HepG2 (cell line): ENCODE measurements around the gene ASIC5. TPM values are rescaled to one million over a fixed set of nuclear protein-coding genes. Genes with fewer than 3 reads are reported as not detected.

Experiments used
- ATAC-seq: fragments of 200-7000 bp; cut with Tn5 transposase; 3 replicates; pipeline ENCODE4 v1.9.1; 2020; ENCODE audit warnings: mild to moderate bottlenecking, moderate library complexity
- BruUV-seq: library from RNA; stranded (reverse); fragments of 400-500 nt; replicated peaks from 2 replicates; lab custom pipeline; 2021; lab: Mats Ljungman, UMichigan
- CTCF ChIA-PET: fragments of 300-600 bp; formaldehyde crosslinking; extraction: SDS; loops from one replicate; lab custom pipeline; 2021; ENCODE audit warnings: low total read pairs, inconsistent platforms, low intra/inter-chr PET ratio; lab: Yijun Ruan, JAX
- POLR2A ChIA-PET: fragments of 350-600 bp; sonication (Branson Sonifier 250); formaldehyde crosslinking; loops from one replicate; lab custom pipeline; 2020; ENCODE audit warnings: antibody characterized with exemption, inconsistent platforms; lab: Yijun Ruan, JAX
- DNase-seq: peaks from one replicate; pipeline ENCODE4 v3.0.0-alpha.2; 2015; ENCODE audit warnings: low spot score
- FAIRE-seq: peaks from 3 replicates; lab custom pipeline; 2011; peaks lifted over from hg19 to GRCh38; lab: Jason Lieb, UNC
- H2AFZ ChIP-seq: one replicate; pipeline ENCODE4 v1.6.1; 2011; ENCODE audit warnings: low read length, inconsistent platforms
- H3K27ac ChIP-seq: fragments of 300-600 bp; 3 replicates; pipeline ENCODE4 v1.8.0; 2011; ENCODE audit warnings: mixed run types, mild to moderate bottlenecking, mixed read lengths, low read length, inconsistent platforms; ENCODE audit not compliant: insufficient read depth; ENCODE audit errors: extremely low read length
- H3K27me3 ChIP-seq, 2 experiments: fragments of 200-600 bp in 1 of 2; 2 replicates in 1 of 2; 3 replicates in 1 of 2; pipeline versions ENCODE4 v1.6.0 to v1.8.0; 2011; ENCODE audit warnings: low read length in 2 of 2, mild to moderate bottlenecking in 2 of 2, moderate library complexity in 2 of 2, inconsistent platforms in 1 of 2; ENCODE audit not compliant: insufficient read depth in 2 of 2, control insufficient read depth in 1 of 2
- H3K36me3 ChIP-seq, 2 experiments: fragments of 200-600 bp in 1 of 2; replicated peaks in 1 of 2; 2 replicates in 1 of 2; 3 replicates in 1 of 2; pipeline versions ENCODE4 v1.5.1 to v1.8.0; 2011; ENCODE audit warnings: low read length in 2 of 2, inconsistent platforms in 1 of 2; ENCODE audit not compliant: insufficient read depth in 2 of 2, control insufficient read depth in 1 of 2
- H3K4me1 ChIP-seq: 2 replicates; pipeline ENCODE4 v1.5.1; 2012; ENCODE audit warnings: low read length, inconsistent platforms; ENCODE audit not compliant: insufficient read depth
- H3K4me2 ChIP-seq: 2 replicates; pipeline ENCODE4 v1.6.0; 2011; ENCODE audit warnings: low read depth, low read length, inconsistent platforms
- H3K4me3 ChIP-seq, 3 experiments: fragments of 200-600 bp in 1 of 3; sonication (generic), shearing (Covaris generic) in 1 of 3; replicated peaks in 1 of 3; 2 replicates each; pipeline ENCODE4 v1.5.1; 2011 to 2016; ENCODE audit warnings: low read length in 3 of 3, inconsistent platforms in 2 of 3, low read depth in 2 of 3, mild to moderate bottlenecking in 2 of 3, control low read depth in 1 of 3, mixed read lengths in 1 of 3; ENCODE audit not compliant: insufficient read depth in 1 of 3
- H3K79me2 ChIP-seq: one replicate; pipeline ENCODE4 v1.6.1; 2011; ENCODE audit warnings: low read length, inconsistent platforms; ENCODE audit not compliant: insufficient read depth
- H3K9ac ChIP-seq: 2 replicates; pipeline ENCODE4 v1.6.0; 2011; ENCODE audit warnings: mild to moderate bottlenecking, low read depth, low read length, inconsistent platforms; ENCODE audit not compliant: insufficient read depth
- H3K9me3 ChIP-seq: 2 replicates; pipeline ENCODE4 v1.5.1; 2012; ENCODE audit warnings: mild to moderate bottlenecking, low read length
- H4K20me1 ChIP-seq: 2 replicates; pipeline ENCODE4 v1.6.0; 2011; ENCODE audit warnings: inconsistent platforms, mild to moderate bottlenecking, low read length, moderate library complexity; ENCODE audit not compliant: insufficient read depth
- HNRNPK ChIP-seq: fragments of 200-400 bp; formaldehyde crosslinking; IDR thresholded peaks from 2 replicates; pipeline ENCODE4 v1.6.1; 2018; ENCODE audit warnings: low read length, low read depth, moderate library complexity, mild to moderate bottlenecking; ENCODE audit not compliant: poor library complexity, severe bottlenecking
- MAFF ChIP-seq: IDR thresholded peaks from 2 replicates; pipeline ENCODE4 v1.6.1; 2011; ENCODE audit warnings: low read depth, low read length, improper control_type of control experiment
- MAFK ChIP-seq, 2 experiments: IDR thresholded peaks in 1 of 2; conservative IDR thresholded peaks in 1 of 2; 2 replicates each; pipeline ENCODE4 v1.6.1; 2011; ENCODE audit warnings: improper control_type of control experiment in 2 of 2, low read length in 2 of 2
- PCBP1 ChIP-seq: fragments of 200-400 bp; formaldehyde crosslinking; IDR thresholded peaks from 2 replicates; pipeline ENCODE4 v1.6.1; 2017; ENCODE audit warnings: mild to moderate bottlenecking, low read depth, low read length, borderline replicate concordance
- SYNCRIP ChIP-seq: fragments of 200-400 bp; formaldehyde crosslinking; IDR thresholded peaks from 2 replicates; pipeline ENCODE4 v1.6.1; 2018; ENCODE audit warnings: mild to moderate bottlenecking, low read depth, low read length; ENCODE audit not compliant: insufficient read depth
- WGBS: methylation state at CpG from one replicate; pipeline ENCODE4 v1.1.6; 2017; ENCODE audit warnings: low lambda C conversion rate; 5-methylcytosine and 5-hydroxymethylcytosine counted together
- in situ Hi-C: cut with HindIII; loops from 2 replicates; pipeline ENCODE4 v1.10.0; 2017; ENCODE audit warnings: low pct_unique_long_range_greater_than_20kb; ENCODE audit not compliant: extremely low pct_ligation_motif_present
- intact Hi-C: fragments of 100-400 bp; cut with micrococcal nuclease; formaldehyde crosslinking; loops from one replicate; pipeline ENCODE4 v1.10.0; 2022; ENCODE audit not compliant: unreplicated experiment
- polyA plus RNA-seq, 8 experiments: library from polyadenylated mRNA; depleted of rRNA in 3 of 8; stranded (reverse) in 7 of 8; unstranded in 1 of 8; fragments of >200 nt; fragmentation: Illumina TruSeq in 4 of 8; extraction: Trizol in 4 of 8; gene quantifications; 2 replicates each; pipeline versions ENCODE4 v1.2.1 to v1.2.3, GENCODE V29; 2011 to 2016; ENCODE audit warnings: low read depth in 4 of 8, missing spikeins in 1 of 8, mixed read lengths in 1 of 8; ENCODE audit not compliant: insufficient read depth in 1 of 8
- total RNA-seq, 5 experiments: library from RNA; depleted of rRNA; stranded (reverse); fragments of >200 nt; fragmentation: Illumina TruSeq; extraction: Trizol; gene quantifications; 2 replicates each; pipeline ENCODE4 v1.2.3, GENCODE V29; 2016; ENCODE audit warnings: low read depth in 1 of 5
- TF ChIP-seq, protein P1 (sequence below): sonication (generic); formaldehyde crosslinking; IDR thresholded peaks from 2 replicates; pipeline ENCODE4 v1.5.0; 2020; ENCODE audit warnings: missing genetic modification reagents

ASIC5 gene
- total and polyA plus RNA-seq, 2 of the 13 experiments (the other 11 are each of a cell fraction or from before 2014, with no cell fraction given): not detected

DNA sequence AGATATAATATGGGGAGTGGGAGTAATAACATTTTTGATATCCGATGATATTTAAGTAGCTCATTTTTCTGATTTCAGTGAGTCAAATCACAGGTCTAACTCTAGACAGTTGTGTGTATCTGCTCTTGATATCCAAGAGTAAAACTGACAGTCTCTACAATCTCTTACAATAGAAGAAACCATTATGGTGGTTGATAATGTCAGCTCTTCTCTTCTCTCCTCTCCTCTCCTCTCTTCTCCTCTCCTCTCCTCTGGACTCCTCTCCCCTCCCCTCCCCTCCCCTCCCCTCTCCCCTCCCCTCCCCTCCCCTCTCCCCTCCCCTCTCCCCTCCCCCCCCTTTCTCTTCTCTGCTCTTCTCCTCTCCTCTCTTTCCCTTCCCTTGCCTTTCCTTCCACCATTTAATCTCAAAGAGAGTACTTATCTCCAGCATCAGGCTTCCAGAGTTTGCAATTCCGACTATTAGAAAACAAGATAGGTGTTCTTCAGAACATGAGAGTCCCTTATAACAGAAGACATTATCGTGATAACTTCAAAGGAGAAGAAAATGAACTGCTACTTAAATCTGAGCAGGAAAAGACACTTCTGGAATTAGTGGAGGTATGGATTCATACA, 43.6 kb upstream of the ASIC5 start:
- Histone ChIP-seq H3K27ac (no peak overlapping the region), H3K9me3 (no peaks in the 10 kb centered on the region), H3K4me1 (no peaks in the 10 kb centered on the region), H3K27me3 (no peaks in the 10 kb centered on the region), H3K4me3 (no peak overlapping the region), H3K4me2 (no peak overlapping the region), H3K9ac (no peak overlapping the region), H3K79me2 (no peaks in the 10 kb centered on the region), H2AFZ (no peak overlapping the region)
- ATAC-seq: no peak
- no peak for FAIRE-seq
- intact Hi-C loops: no loop called here
- no peak for DNase-seq
- in situ Hi-C loops: no loop called here
- CTCF ChIA-PET: no interaction called here
- 23% methylated on average over 3 of the region's 3 CpGs for WGBS
- peak; percentile 94 for TF ChIP-seq HNRNPK
- no peak for TF ChIP-seq SYNCRIP
- TF ChIP-seq PCBP1: peak; percentile 83; the same call in 1 of the 2 replicates
- TF ChIP-seq, all 625 proteins: peak for 2
- POLR2A ChIA-PET: no interaction called here
- no TSS peak for BruUV-seq
- Histone ChIP-seq H4K20me1 (no peaks in the 10 kb centered on the region), H3K36me3 (no peaks in the 10 kb centered on the region)

DNA sequence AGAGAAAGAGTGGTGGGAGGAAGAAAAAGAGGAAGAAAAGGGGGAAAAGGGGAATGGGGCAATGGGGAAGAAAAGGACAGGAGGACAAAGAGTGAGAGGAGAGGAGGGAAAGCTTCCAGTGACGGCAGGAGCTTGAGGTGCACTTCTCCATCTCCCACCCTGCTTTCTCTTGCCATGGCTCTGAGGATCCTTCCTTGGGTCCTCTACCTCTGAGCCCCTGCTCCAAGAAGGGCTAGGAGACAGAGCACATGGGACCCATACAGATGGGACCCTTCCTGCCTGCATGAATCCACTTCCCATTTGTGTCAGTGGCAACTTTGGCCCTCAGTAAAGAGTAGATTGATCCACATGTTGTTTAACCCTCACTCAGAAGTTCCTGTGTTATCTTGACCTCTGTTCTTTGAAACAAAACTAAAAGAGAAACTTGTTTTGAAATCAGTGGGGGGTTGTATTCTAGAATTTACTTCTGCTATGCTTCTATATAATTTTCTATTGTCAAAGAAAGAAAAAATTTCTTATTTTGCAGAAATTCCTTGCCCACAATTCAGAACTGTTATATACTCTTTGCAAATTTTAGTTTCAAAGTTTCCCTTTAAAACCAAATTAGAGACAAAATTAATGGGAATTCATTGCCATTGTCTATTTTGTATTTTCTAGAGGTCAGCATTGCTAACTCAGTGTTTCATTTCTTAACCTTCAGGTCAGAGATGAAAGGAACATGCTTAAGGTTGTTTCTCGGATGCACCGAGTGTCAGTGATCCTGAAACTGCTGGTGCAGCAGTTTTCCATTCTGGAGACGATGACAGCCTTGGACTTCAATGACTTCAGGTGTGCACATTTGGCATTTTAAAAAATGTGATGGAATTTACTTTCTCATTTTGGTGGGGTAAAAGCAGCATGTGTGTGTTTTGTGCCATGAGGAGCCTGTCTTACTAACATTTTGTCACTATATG, 42.4 kb upstream of the ASIC5 start:
- Histone ChIP-seq H3K4me3 (no peak overlapping the region), H4K20me1 (no peaks in the 10 kb centered on the region), H3K9ac (no peak overlapping the region), H2AFZ (no peak overlapping the region), H3K36me3 (no peaks in the 10 kb centered on the region), H3K4me2 (no peak overlapping the region), H3K4me1 (no peaks in the 10 kb centered on the region), H3K27ac (no peak overlapping the region), H3K79me2 (no peaks in the 10 kb centered on the region), H3K9me3 (no peaks in the 10 kb centered on the region), H3K27me3 (no peaks in the 10 kb centered on the region)
- DNase-seq: no peak
- intact Hi-C loops: no loop called here
- TF ChIP-seq MAFF (peak; percentile 75), MAFK (conservative IDR thresholded peaks at IDR 0.05 in 1 of 2, IDR thresholded peaks at IDR 0.05 in 1 of 2; ENCODE audit: low read length in 2 of 2) (peak; percentile 78 to 84), HNRNPK (peak; percentile 36)
- TF ChIP-seq, protein P1, sequence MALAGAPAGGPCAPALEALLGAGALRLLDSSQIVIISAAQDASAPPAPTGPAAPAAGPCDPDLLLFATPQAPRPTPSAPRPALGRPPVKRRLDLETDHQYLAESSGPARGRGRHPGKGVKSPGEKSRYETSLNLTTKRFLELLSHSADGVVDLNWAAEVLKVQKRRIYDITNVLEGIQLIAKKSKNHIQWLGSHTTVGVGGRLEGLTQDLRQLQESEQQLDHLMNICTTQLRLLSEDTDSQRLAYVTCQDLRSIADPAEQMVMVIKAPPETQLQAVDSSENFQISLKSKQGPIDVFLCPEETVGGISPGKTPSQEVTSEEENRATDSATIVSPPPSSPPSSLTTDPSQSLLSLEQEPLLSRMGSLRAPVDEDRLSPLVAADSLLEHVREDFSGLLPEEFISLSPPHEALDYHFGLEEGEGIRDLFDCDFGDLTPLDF (CRISPR knock-in tag): no peak
- 37% methylated on average over 4 of the region's 4 CpGs for WGBS
- no peak for FAIRE-seq
- no peak for ATAC-seq
- ChIA-PET POLR2A (no interaction called here), CTCF (no interaction called here)
- in situ Hi-C loops: no loop called here
- no TSS peak for BruUV-seq
